Measurements from ENCODE around the gene DAZAP2.

DAZAP2 gene

GRCh38 chr12:51191516-51192283 lies 46.9 kb upstream of the DAZAP2 start:
- H2BK120ac ChIP-seq (ENCODE audit: low read depth, low read length), result no peak overlapping the region
- H4K91ac ChIP-seq (ENCODE audit: low read depth, low read length, poor library complexity), result no peak overlapping the region
- H2AFZ ChIP-seq (ENCODE audit: low read length), result no peak overlapping the region
- H4K8ac ChIP-seq (ENCODE audit: low read depth, low read length), result no peak overlapping the region
- H3K23ac ChIP-seq (ENCODE audit: low read depth, low read length, poor library complexity), result no peak overlapping the region
- no peak overlapping the region for H3K4ac ChIP-seq (ENCODE audit: low read length)
- H2BK5ac ChIP-seq (ENCODE audit: low read length), result no peak overlapping the region
- H3K27ac ChIP-seq (replicated peaks; ENCODE audit: low read length), result no peak overlapping the region
- H3K27me3 ChIP-seq (ENCODE audit: control insufficient read depth in 3 of 3, insufficient read depth in 3 of 3, low read depth in 1 of 3, low read length in 3 of 3), result no peaks in the 10 kb centered on the region
- H3K9ac ChIP-seq (ENCODE audit: low read depth, low read length, poor library complexity), result no peak overlapping the region
- no peak overlapping the region for H2AK5ac ChIP-seq (ENCODE audit: low read depth, low read length)
- no peaks in the 10 kb centered on the region for H3K79me1 ChIP-seq (ENCODE audit: low read depth, low read length)
- H2BK12ac ChIP-seq (ENCODE audit: low read length), result no peak overlapping the region
- H3K4me3 ChIP-seq (ENCODE audit: low read length in 2 of 2), result no peak overlapping the region
- H3K9me3 ChIP-seq (replicated peaks in 1 of 2; ENCODE audit: control insufficient read depth in 2 of 2, insufficient read depth in 1 of 2, low read depth in 1 of 2, low read length in 2 of 2), result peaks cover 0 to 3% of the 10 kb centered on the region in 2 donors
- no CpG with 5 or more reads among the region's 12 CpGs for WGBS, 2 donors (ENCODE audit: extremely low coverage in 2 of 2, insufficient read length in 2 of 2, insufficient replicate concordance in 1 of 2)
- no peak overlapping the region for H2BK15ac ChIP-seq (ENCODE audit: low read length)
- no peak for DNase-seq (ENCODE audit: low spot score)
- H3K4me2 ChIP-seq (ENCODE audit: insufficient read depth, low read length, poor library complexity, severe bottlenecking), result no peak overlapping the region
- no peak overlapping the region for H3K14ac ChIP-seq (ENCODE audit: low read length)
- H3K36me3 ChIP-seq (replicated peaks in 1 of 2; ENCODE audit: control insufficient read depth in 2 of 2, insufficient read depth in 2 of 2, low read length in 2 of 2), result no peaks in the 10 kb centered on the region
- H3K18ac ChIP-seq (ENCODE audit: low read length), result no peak overlapping the region
- H3K4me1 ChIP-seq (ENCODE audit: control insufficient read depth in 2 of 2, insufficient read depth in 1 of 2, low read depth in 1 of 2, low read length in 2 of 2), result peaks cover 9% of the 10 kb centered on the region in 2 donors

- Histone ChIP-seq H2BK15ac (ENCODE audit: low read length) (no peak overlapping the region), H2AK5ac (ENCODE audit: low read depth, low read length) (peak overlapping the region; percentile 29), H2BK12ac (ENCODE audit: low read length) (no peak overlapping the region), H4K8ac (ENCODE audit: low read depth, low read length) (no peak overlapping the region), H3K27ac (replicated peaks; ENCODE audit: low read length) (no peak overlapping the region), H3K4me1 (ENCODE audit: control insufficient read depth in 2 of 2, insufficient read depth in 1 of 2, low read depth in 1 of 2, low read length in 2 of 2) (peaks cover 5 to 7% of the 10 kb centered on the region in 2 donors), H3K18ac (ENCODE audit: low read length) (no peak overlapping the region), H2BK120ac (ENCODE audit: low read depth, low read length) (no peak overlapping the region), H3K14ac (ENCODE audit: low read length) (no peak overlapping the region), H3K4me2 (ENCODE audit: insufficient read depth, low read length, poor library complexity, severe bottlenecking) (no peak overlapping the region), H3K23ac (ENCODE audit: low read depth, low read length, poor library complexity) (no peak overlapping the region), H3K36me3 (replicated peaks in 1 of 2; ENCODE audit: control insufficient read depth in 2 of 2, insufficient read depth in 2 of 2, low read length in 2 of 2) (no peaks in the 10 kb centered on the region), H3K4me3 (ENCODE audit: low read length in 2 of 2) (no peak overlapping the region), H4K91ac (ENCODE audit: low read depth, low read length, poor library complexity) (no peak overlapping the region), H3K9ac (ENCODE audit: low read depth, low read length, poor library complexity) (no peak overlapping the region), H3K79me1 (ENCODE audit: low read depth, low read length) (no peaks in the 10 kb centered on the region), H2BK5ac (ENCODE audit: low read length) (no peak overlapping the region), H3K9me3 (replicated peaks in 1 of 2; ENCODE audit: control insufficient read depth in 2 of 2, insufficient read depth in 1 of 2, low read depth in 1 of 2, low read length in 2 of 2) (peaks cover 0 to 4% of the 10 kb centered on the region in 2 donors), H3K27me3 (ENCODE audit: control insufficient read depth in 3 of 3, insufficient read depth in 3 of 3, low read depth in 1 of 3, low read length in 3 of 3) (no peaks in the 10 kb centered on the region), H2AFZ (ENCODE audit: low read length) (no peak overlapping the region), H3K4ac (ENCODE audit: low read length) (no peak overlapping the region)
- no CpG with 5 or more reads among the region's 5 CpGs for WGBS, 2 donors (ENCODE audit: extremely low coverage in 2 of 2, insufficient read length in 2 of 2, insufficient replicate concordance in 1 of 2)
- DNase-seq (ENCODE audit: low spot score), result no peak
Observed at GRCh38 chr12:51192284-51192671, 46.3 kb upstream of the DAZAP2 start.

- no peak overlapping the region for H4K8ac ChIP-seq (ENCODE audit: low read depth, low read length)
- peaks cover 0 to 4% of the 10 kb centered on the region in 2 donors for H3K9me3 ChIP-seq (replicated peaks in 1 of 2; ENCODE audit: control insufficient read depth in 2 of 2, insufficient read depth in 1 of 2, low read depth in 1 of 2, low read length in 2 of 2)
- no peak overlapping the region for H2BK120ac ChIP-seq (ENCODE audit: low read depth, low read length)
- H2AK5ac ChIP-seq (ENCODE audit: low read depth, low read length), result no peak overlapping the region
- no peak overlapping the region for H3K4ac ChIP-seq (ENCODE audit: low read length)
- no peaks in the 10 kb centered on the region for H3K79me1 ChIP-seq (ENCODE audit: low read depth, low read length)
- no peak overlapping the region for H3K18ac ChIP-seq (ENCODE audit: low read length)
- no peak overlapping the region for H3K23ac ChIP-seq (ENCODE audit: low read depth, low read length, poor library complexity)
- no peak overlapping the region for H3K27ac ChIP-seq (replicated peaks; ENCODE audit: low read length)
- DNase-seq (ENCODE audit: low spot score), result no peak
- no peak overlapping the region for H3K4me3 ChIP-seq (ENCODE audit: low read length in 2 of 2)
- H3K4me2 ChIP-seq (ENCODE audit: insufficient read depth, low read length, poor library complexity, severe bottlenecking), result no peak overlapping the region
- no CpG with 5 or more reads among the region's 7 CpGs for WGBS, 2 donors (ENCODE audit: extremely low coverage in 2 of 2, insufficient read length in 2 of 2, insufficient replicate concordance in 1 of 2)
- no peak overlapping the region for H2AFZ ChIP-seq (ENCODE audit: low read length)
- no peak overlapping the region for H4K91ac ChIP-seq (ENCODE audit: low read depth, low read length, poor library complexity)
- H3K27me3 ChIP-seq (ENCODE audit: control insufficient read depth in 3 of 3, insufficient read depth in 3 of 3, low read depth in 1 of 3, low read length in 3 of 3), result no peaks in the 10 kb centered on the region
- peaks cover 0 to 3% of the 10 kb centered on the region in 2 donors for H3K4me1 ChIP-seq (ENCODE audit: control insufficient read depth in 2 of 2, insufficient read depth in 1 of 2, low read depth in 1 of 2, low read length in 2 of 2)
- no peak overlapping the region for H2BK12ac ChIP-seq (ENCODE audit: low read length)
- no peak overlapping the region for H3K9ac ChIP-seq (ENCODE audit: low read depth, low read length, poor library complexity)
- no peak overlapping the region for H3K14ac ChIP-seq (ENCODE audit: low read length)
- no peak overlapping the region for H2BK15ac ChIP-seq (ENCODE audit: low read length)
- H3K36me3 ChIP-seq (replicated peaks in 1 of 2; ENCODE audit: control insufficient read depth in 2 of 2, insufficient read depth in 2 of 2, low read length in 2 of 2), result no peaks in the 10 kb centered on the region
- H2BK5ac ChIP-seq (ENCODE audit: low read length), result no peak overlapping the region
Observed at GRCh38 chr12:51195841-51196240, 42.8 kb upstream of the DAZAP2 start.

GRCh38 chr12:51196547-51196946 lies 42.1 kb upstream of the DAZAP2 start:
- H2BK5ac ChIP-seq (ENCODE audit: low read length), result no peak overlapping the region
- H3K4me3 ChIP-seq (ENCODE audit: low read length in 2 of 2), result no peak overlapping the region
- WGBS, 2 donors (ENCODE audit: extremely low coverage in 2 of 2, insufficient read length in 2 of 2, insufficient replicate concordance in 1 of 2), result no CpG with 5 or more reads among the region's 9 CpGs
- no peaks in the 10 kb centered on the region for H3K27me3 ChIP-seq (ENCODE audit: control insufficient read depth in 3 of 3, insufficient read depth in 3 of 3, low read depth in 1 of 3, low read length in 3 of 3)
- H3K27ac ChIP-seq (replicated peaks; ENCODE audit: low read length), result no peak overlapping the region
- H3K36me3 ChIP-seq (replicated peaks in 1 of 2; ENCODE audit: control insufficient read depth in 2 of 2, insufficient read depth in 2 of 2, low read length in 2 of 2), result no peaks in the 10 kb centered on the region
- DNase-seq (ENCODE audit: low spot score), result no peak
- H4K91ac ChIP-seq (ENCODE audit: low read depth, low read length, poor library complexity), result no peak overlapping the region
- H2BK12ac ChIP-seq (ENCODE audit: low read length), result no peak overlapping the region
- H2BK120ac ChIP-seq (ENCODE audit: low read depth, low read length), result no peak overlapping the region
- no peak overlapping the region for H3K9ac ChIP-seq (ENCODE audit: low read depth, low read length, poor library complexity)
- no peaks in the 10 kb centered on the region for H3K79me1 ChIP-seq (ENCODE audit: low read depth, low read length)
- H2AK5ac ChIP-seq (ENCODE audit: low read depth, low read length), result no peak overlapping the region
- H3K4me1 ChIP-seq (ENCODE audit: control insufficient read depth in 2 of 2, insufficient read depth in 1 of 2, low read depth in 1 of 2, low read length in 2 of 2), result peaks cover 0 to 3% of the 10 kb centered on the region in 2 donors
- H4K8ac ChIP-seq (ENCODE audit: low read depth, low read length), result no peak overlapping the region
- no peak overlapping the region for H3K4me2 ChIP-seq (ENCODE audit: insufficient read depth, low read length, poor library complexity, severe bottlenecking)
- no peak overlapping the region for H2BK15ac ChIP-seq (ENCODE audit: low read length)
- peak overlapping the region; percentile 82 for H3K18ac ChIP-seq (ENCODE audit: low read length)
- H3K4ac ChIP-seq (ENCODE audit: low read length), result no peak overlapping the region
- peaks cover 0 to 4% of the 10 kb centered on the region in 2 donors for H3K9me3 ChIP-seq (replicated peaks in 1 of 2; ENCODE audit: control insufficient read depth in 2 of 2, insufficient read depth in 1 of 2, low read depth in 1 of 2, low read length in 2 of 2)
- H3K14ac ChIP-seq (ENCODE audit: low read length), result peak overlapping the region; percentile 2
- H3K23ac ChIP-seq (ENCODE audit: low read depth, low read length, poor library complexity), result no peak overlapping the region
- no peak overlapping the region for H2AFZ ChIP-seq (ENCODE audit: low read length)

All from neuronal stem cell (in vitro differentiated cells).